D341Med (cell line): ENCODE measurements around the gene ASXL1.
A peak's percentile ranks its signal among the peaks of the same experiment; 100 is the strongest.

ENCODE experiments used
- DNase-seq: peaks from one replicate; pipeline ENCODE4 v3.0.0; 2012; ENCODE audit warnings: low spot score

ASXL1 gene

DNA sequence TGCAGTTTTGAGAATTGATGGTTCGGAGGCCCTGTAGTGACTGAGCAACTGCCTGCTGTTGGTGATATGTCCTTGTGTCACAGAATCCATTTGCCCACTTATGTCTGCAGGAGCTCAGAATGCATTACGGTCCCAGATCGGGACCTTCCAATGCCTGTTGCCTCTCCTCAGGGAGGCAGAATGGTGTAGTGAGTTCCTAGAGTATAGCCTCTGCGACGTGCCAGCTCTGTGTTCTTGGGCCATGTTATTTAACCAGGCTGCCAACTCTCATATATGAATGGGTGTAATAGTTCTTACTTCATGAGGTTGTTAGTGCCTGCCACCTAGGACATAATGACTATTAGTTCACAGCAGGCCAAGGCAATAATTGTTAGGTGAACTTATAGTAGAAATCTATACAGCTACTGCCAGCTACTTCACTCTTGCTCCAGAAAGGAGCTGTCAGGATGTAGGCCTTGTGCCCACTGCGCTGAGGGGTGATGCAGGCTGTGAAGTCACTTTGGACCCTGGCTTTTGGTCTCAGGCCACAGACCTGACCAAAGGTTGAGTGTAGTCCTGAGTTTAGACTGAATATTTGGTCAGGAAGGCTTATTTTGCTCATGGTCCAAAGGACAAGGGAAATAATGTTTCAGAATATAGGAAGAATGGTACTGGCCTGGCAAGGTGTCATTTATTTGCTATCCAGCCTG, 82.1 kb downstream of the ASXL1 start:
- DNase-seq, result no peak

DNA sequence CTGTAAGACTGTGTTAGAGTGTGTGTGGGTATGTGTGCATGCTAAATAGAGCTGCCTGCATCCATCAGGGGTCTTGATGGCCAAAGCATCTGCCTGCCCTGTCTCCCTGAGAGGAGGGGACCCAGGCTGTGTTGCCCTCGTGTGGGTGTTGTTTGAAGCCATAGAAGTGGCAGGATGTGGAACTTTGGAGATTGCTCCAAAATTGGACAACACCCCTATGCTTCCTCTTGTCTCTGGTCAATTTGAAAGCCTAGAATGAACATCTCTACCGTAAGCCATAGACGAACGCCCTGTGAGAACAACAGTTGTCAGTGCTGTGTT, 82.6 kb downstream of the ASXL1 start:
- DNase-seq, result no peak

DNA sequence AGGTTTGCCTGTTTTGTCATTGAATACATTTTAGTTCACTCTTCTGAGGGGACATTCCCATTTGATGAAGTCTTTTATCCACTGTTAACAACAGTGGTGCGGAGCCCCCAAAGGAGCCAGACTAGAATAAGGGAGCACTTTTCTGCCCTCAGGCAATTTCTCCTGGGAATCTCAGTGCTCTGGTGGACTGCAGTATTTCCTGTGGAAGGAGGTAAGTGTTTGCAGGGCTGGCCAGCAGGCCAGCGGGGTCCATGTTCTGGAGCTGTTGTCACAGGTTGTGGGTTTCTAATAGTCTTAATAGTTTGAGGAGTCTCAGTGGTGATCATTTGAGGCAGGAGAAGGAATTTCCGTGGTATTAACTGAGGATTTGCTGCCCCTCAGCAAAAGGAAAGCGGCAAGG, 83.5 kb downstream of the ASXL1 start:
- DNase-seq, result no peak

DNA sequence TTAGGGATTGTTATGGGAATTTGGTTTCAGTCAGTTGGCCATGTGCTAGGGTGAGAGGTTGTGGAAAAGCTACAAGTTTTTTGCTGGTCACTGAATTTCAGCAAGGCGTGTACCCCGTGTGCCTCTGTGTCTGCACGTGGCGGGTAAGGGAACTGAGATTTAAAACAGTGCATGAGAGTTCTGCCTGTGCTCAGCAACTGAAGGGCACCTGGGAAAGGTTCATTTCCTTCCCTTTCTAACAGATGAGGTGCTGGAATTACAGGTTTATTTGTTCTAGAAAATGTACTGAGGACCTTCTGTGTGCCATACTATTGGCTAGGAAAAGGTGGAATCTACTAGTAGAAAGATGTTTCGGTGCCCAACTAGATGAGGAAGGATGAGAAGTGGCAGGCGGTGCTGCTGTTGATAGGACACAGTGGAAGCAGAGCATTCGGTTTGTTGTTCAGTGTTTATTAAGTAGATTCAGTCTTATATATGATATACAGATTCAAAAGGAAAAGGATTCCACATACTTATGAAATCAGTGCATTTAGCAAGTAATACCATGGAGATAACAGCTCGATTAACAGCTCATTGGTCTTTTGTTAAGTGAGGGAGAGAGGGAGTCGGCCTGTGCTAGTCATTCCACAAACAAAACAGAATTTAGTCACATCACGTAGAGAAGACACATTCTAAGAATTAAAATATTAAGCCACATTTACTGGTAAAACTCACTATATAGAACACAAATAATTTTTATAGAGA, 84.7 kb downstream of the ASXL1 start:
- no peak for DNase-seq

DNA sequence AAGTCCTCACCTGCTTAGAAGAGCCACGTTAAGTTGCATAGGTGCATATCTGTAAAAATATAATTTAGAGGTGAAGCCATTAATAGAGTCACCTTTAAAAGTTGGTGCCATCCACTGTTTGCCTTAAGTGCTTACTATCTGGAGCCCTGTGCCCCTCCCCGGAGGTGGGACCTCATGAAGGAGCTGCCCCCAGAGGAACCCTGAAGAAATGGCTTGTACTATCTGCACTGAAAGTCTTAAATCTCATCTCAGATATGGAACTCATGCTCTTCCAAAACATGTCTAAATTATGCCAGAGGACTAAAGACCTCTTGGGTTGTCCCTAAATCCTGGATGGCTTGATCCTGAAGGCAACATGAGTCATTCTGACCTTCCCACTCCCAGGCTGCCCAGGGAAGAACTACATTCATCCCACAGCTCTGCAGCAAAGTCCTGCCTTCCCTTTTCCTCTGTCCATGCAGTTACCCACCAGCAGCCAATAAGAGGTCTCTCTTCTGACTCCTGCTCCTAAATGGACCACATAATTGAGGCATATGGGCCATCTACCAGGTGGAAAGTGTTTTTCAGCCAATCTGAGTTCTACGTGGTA, 85.3 kb downstream of the ASXL1 start:
- no peak for DNase-seq

DNA sequence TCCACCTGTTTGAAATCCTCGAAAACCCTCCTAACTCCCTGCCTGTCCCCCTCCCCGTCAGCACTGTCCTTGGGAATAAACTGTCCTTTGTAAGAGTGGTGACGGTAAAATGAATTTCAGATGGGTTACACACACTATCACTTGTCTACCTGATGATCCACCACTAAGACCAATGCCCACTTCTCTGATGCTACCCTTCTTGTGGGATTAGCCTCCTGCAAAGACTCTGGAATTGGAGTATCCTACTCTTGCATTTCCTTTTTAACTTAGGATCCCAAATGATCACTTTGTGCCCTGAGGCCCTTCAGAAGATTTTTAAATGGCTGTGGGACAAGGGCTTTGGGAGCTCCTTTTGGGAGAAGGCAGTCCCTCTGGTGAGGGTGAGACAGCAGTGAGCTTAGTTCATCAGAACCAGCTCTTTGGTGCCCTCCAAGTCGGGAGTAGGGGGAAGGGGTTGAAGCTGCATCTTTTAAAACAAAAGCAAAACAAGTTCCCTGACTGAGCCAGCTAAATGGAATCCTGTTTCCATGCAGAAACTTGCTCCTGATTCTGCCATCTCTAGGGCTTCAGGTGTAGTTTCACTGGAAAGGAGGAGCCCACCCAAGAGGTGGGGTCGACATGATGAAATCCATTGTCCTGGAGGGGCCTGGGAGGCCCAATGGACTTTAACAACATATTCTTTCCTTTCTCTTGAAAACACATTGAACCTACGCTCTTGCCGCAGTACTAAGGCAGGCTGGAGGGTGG, 86.5 kb downstream of the ASXL1 start:
- DNase-seq, result no peak

DNA sequence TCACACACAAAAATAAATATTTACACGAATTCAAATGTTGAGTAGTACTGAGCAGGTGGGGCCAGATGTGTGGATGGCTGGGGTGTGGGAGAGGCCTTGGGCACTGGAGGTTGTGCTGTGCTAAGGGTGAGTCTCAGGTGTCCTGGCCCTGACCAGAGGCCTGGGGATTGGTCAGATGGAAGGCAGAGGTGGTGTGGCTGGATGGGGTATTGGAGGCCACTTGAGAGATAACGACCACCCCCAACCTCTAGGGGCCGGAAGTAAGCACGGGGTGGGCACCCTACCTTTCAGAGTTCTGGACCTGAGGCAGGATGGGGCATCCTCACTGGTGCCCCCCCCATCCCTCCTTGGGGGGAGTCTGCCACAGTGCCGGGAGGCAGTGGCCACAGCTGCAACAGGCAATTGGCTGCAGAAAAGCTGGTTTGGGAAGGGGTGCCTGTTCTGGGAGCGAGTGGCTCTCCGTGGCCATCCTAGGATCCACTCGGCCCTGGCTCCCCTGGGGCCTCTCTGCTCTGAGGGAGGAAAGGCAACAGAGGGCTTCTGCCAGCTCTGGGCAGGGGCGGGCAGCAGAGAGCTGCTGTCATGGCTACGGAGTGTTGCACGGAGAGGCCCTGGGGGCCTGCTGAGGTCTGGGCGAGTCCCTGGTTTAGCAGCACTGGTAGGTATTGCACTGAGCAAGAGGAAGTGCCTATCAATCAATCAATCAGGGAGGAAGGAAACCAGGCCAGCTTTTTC, 87.6 kb downstream of the ASXL1 start:
- no peak for DNase-seq

DNA sequence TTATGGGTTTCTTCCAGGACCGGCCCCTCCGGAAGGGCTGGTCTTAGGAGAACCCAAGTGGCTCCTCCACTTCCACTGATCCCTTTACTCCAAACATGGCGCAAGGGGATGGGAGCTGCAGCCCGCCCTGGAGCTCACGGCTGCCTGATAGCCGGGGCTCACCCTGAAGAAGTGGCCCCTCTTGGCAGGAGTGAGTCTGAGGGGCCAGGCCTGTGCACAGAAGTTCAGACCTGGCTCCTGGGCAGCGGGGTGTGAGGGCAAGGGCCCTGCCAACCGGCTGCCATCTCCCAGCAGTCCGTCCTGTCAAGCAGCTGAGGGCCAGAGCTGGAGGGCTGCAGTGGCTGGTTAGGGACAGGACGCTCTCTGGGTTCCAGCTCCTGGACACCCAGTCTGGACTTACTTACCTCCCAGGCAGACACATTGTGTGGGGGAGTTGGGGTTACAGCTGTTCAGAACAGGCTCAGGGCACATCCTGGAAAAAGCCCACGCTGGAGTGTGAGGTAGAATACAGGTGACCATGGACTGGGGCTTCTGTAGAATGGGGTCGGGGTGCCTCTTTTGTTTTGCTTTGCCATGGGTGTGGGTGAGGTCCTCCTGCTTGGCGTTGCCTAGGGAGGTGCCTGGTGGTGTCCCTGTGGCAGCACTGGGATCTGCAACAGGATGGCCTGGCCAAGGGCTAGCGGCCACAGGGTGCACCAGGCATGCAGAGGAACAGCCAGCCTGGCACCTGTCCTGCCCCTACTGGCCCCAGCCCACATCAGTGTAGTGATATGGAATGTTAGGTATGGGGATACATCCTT, 88.4 kb downstream of the ASXL1 start:
- no peak for DNase-seq

DNA sequence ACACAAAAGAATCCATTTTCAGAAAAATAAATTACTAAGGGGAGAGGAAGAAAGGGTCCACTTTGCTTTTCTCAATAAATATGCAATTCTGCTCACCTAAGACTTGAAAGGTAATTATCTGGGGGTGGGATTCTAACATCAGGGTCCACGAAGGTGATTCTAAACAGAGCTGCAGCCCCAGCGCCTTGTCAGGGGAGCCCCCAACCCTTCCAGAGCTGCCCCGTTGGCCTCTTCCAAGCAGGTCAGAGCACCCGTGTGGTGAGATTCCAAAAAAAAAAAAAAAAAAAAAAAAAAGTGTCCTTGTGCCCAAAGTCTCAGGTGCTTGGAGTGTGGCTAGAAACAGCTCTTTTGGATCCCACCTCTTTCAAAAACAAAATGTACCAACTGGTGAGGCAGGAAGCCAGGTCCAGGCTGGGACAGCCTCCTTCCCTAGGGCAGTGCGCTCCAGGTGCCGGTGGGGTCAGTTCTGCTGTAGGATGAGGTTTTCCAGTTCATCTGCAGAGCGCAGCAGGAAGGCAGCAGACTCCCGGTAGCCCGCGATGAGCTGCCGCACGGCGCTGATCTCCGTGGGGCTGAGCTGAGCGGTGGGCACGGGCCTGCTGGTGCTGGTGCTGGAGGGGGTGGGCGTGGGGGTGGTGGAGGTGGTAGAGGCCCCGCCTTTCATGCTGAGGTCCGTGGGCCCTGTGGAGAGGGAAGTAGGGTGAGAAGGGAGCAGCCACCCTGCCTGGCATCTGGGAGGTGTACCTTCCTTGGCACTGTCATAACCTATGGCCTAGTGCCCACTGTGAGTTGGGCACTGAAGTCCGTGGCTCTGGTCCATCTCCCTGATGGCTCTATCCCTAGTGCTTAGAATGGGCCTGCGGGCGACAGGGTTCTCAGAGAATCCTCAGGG, 89.3 kb downstream of the ASXL1 start:
- no peak for DNase-seq

DNA sequence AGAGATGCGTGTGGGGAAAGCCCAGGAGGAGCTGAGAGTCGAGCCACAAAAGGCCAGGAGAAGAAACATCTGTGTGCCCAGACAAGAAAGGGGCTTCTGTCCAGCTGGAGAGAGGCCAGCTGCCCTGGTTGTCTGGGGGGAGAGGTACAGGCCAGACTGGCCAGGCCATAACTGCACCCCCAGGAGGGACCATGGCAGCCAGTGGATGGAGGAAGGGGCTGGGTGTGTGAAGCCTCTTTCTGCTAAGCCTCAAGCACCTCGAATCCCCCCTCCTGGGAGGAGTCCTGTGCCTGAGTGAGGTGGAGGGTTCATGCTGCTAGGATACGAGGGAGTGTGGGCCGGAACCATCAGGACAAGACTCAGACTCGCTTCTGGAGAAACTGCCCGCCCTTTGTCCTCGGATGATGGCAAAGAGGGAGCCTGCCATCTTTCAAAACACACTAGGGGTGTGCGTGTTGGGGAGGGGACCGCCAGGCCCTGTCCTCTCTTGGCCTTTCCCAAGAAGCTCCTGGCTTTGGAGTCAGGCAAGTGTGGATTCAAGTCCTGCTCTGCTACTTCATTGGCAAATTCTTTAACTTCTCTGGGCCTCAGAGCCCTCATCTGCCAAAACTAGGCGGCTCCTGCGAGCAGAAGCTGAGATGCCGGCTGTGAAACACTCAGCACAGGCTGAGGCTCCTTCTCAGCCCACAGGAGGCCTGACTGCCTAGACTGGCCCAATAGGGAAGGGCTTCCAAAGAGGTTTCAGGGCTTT, 90.3 kb downstream of the ASXL1 start:
- no peak for DNase-seq

DNA sequence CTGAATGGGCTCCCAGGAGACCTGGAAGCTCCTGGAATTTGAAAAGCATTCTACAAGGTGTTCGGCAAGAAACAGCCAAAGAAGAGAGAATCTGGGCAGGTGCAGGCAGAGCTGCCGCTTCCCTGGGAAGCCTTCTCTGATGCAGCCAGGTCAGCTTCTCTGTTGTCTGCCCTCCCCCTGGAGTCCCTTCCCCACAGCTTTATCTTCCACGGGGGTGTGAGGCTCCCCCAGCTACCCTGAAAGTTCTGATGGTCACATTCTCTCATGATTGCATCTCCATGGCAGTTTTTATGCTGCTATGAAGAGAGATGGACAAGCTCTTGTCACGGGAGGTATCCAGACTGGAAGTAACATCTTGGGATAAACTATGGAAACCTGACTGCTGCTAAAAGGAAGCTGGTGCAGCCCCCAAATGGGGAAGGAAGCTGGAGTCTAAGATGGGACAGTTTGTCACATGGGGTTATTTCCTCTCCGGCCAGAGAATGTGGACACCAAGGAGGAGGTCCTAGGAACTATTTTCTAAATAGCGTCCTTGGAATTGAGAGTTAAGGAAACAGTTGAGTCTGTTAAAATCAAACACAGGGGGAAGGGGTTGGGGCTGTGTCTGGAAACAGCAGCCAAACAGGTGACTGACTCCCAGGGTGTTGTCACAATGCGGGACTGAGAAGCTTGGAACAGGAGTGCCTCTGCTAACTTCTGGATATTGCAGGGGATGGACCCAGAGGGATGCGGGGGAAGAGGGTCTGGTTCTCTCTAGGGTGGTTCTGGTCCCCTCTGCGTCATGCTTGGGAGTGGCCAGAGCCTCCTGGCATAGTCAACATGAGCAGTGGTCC, 91.1 kb downstream of the ASXL1 start:
- no peak for DNase-seq

DNA sequence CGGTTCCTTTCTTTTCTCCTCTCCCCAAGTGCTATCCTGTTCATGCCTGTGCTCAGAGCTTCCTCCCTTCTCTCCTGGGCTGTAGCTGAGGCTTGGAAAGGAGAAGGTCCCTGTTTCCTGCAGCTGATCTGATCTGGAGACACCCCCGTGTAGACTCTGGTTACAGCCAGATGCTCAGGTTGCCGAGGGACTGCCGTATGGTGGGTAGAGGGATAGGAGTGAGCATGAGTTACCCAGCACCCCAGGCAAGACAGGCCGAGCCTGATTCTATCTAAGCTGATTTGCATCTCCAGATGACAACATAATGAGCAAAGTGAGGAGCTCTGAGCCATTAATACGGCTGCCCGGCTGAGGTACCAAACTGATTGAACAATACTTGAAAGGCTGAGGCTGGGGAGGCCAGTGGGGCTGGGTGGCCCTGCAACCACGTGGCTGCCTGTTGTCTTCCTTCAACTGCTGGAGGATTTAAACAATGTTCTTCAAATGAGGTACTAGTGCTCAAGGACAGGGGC, 91.8 kb downstream of the ASXL1 start:
- peak; percentile 72 for DNase-seq

DNA sequence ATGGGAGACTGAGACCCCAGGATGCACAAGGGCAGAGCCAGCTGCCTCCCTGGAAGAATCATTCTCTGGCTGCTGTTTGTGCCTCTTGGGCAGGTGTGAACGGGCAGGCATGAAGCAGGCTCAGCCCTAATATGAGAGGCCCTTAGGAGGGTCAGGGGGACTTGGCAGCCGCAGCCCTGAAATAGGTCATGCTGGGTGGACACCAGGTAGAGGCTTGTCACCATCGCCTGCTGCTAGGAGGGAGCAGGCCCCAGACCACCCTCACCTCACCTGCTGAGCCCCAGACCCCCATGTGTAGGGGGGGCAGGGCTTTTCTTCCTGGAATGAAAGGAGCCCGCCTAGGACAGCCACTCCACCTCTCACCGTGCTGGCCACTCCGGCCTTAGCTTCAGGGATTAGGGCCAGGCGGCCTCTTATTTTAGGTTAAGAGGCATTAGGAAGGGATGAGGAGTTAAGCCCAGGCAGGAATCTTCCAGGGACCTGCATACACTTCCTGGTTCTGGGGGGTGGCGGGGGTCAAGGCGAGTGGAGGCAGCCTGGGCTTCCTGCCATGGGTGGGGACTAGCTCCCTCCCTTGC, 92.4 kb downstream of the ASXL1 start:
- DNase-seq, result no peak

DNA sequence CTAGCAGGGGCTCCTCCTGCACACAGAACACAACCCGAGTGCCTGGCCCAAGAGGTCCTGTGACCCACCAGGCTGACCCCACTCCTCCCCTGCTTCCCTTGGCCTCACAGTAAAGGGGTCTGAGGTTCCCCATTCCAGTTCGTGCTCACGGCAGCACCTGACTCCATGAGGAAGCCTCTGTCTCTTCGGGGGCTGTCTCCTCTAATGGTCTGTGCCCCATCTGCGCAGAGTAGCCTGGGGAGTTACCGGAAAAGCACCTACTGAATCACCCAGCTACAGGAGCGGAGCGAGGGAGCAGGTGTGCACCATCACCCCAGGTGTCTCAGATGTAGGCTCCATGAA, 93.2 kb downstream of the ASXL1 start:
- no peak for DNase-seq

DNA sequence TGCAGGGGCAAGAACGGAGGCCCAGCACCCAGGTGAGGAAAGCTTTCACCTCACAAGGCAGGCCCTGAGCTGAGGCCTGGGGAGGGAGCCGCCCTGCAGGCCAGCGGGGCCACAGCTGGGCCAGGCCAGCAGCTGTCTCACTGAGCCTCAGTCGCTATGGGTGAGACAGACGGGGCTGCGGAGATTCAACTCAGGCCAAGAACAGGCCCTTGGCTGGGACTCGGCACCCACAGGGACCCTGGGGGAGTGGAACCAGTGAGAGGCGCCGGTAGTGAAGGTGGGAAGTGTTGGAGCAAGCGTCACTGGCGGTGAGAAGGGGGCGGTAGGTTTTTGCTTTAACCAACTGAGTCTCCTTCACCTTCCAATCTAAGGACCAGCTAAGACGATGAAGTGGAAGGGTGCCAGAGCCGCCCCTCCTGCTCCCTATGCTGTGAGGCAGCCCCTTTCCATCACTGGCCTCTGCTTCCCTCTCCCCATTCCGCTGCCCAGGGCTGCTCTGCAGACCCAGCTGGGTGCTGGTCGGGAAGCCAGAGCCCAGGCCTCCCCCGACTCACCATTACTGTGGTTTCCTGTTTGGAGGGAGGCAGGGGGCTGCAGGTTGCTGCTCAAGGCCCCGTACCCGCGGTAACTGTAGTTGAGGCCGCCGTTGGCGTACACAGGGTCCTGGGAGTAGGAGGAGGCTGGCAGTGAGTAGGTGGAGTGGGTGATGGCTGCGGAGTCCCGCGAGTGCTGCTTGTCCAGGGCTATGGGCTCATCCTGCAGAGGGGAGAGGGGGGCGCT, 93.7 kb downstream of the ASXL1 start:
- DNase-seq, result no peak

DNA sequence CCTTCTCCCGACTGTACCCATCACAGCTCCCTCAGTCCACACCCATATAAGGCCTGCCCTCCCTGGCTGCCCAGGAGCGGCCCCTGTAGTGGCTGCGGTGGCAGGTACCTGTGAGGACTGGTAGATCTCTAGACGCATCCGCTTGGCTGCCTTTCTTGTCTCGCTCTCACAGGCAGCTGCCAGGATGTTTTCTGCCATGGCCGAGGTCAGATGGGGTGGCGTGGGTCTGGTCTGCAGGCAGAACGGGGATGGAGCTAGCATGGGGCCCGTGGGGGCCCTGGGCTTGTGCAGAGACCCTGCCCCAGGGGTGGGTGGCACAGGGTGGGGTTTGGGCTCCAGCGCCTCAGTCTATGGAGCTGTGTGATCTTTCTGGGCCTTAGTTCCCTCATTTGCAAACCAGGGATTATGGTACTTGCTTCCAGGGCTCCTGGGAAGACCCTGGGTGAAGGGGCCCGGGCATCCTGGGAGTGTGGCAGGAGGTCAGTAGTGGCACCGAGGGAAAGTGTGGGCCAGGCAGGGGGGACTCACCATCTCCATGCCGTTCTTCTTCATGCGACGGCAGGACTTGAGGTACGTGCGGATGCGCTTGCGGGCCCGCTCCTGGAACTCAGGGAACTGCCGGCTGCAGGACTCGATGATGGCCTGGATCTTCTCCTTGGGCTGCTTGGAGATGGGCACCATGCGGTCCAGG, 94.8 kb downstream of the ASXL1 start:
- DNase-seq, result no peak
